Right ventricle myocardium inferior (tissue), 1 donor: ENCODE measurements around the gene C9orf50. TPM values are rescaled to one million over a fixed set of nuclear protein-coding genes. Genes with fewer than 3 reads are reported as not detected.
A peak's percentile ranks its signal among the peaks of the same experiment; 100 is the strongest.

Experiments
- ATAC-seq: fragments of 200-7000 bp; cut with Tn5 transposase; one replicate; pipeline ENCODE4 v1.9.1; 2020; ENCODE audit warnings: mild to moderate bottlenecking, moderate library complexity
- DNase-seq: peaks from one replicate; pipeline ENCODE4 v3.0.0; 2021; ENCODE audit errors: missing footprints
- intact Hi-C: fragments of 100-400 bp; cut with DNase I; formaldehyde crosslinking; loops from one replicate; pipeline ENCODE4 v1.11.0; 2022
- total RNA-seq: library from RNA; stranded (reverse); fragmentation: NEBNext Ultra II Directional; extraction: Animal tissue kit (Norgen Biotek cat#: 25700); gene quantifications from one replicate; pipeline ENCODE4 v1.2.1, GENCODE V29; 2021
- donor health status: DM: no; HTN: yes; CAD: no; lungs with severe emphysema.

C9orf50 gene
- total RNA-seq, 1 donor from 2014 or later = not detected

- intact Hi-C loops = no loop called here
These were observed 53.6 kb downstream of the C9orf50 start for GRCh38 chr9:129567329-129567728.

GRCh38 chr9:129566563-129567266 is 54.2 kb downstream of the C9orf50 start:
- peak; percentile 50 for DNase-seq

More at GRCh38 chr9:129567329-129567728, 53.6 kb downstream of the C9orf50 start:
- peak; percentile 9 for DNase-seq
- ATAC-seq = no peak

GRCh38 chr9:129562917-129563316 is 58.0 kb downstream of the C9orf50 start:
- DNase-seq = no peak
- intact Hi-C loops = no loop called here
- no peak for ATAC-seq

More at GRCh38 chr9:129566563-129567266, 54.2 kb downstream of the C9orf50 start:
- intact Hi-C loops = no loop called here
- no peak for ATAC-seq

- ATAC-seq (no peak), DNase-seq (peak; percentile 15)
- intact Hi-C loops = no loop called here
These were observed 58.4 kb downstream of the C9orf50 start for GRCh38 chr9:129562514-129562913.

Other genes starting within 250 kb of the C9orf50 start
- 72.1 TPM for gene NTMT1, start 5.1 kb upstream of the C9orf50 start, total RNA-seq
- gene ASB6, start 21.1 kb upstream of the C9orf50 start, total RNA-seq = 9.3 TPM
- 0.54 TPM for gene PRRX2, start 44.5 kb upstream of the C9orf50 start, total RNA-seq
- 4.8 TPM for gene PTGES, start 131.9 kb upstream of the C9orf50 start, total RNA-seq
- gene TOR1B, start 182.1 kb upstream of the C9orf50 start, total RNA-seq = 10.5 TPM
- gene TOR1A, start 203.0 kb upstream of the C9orf50 start, total RNA-seq = 12.2 TPM
- gene C9orf78, start 214.2 kb upstream of the C9orf50 start, total RNA-seq = 32.0 TPM
- gene USP20, start 214.4 kb upstream of the C9orf50 start, total RNA-seq = 14.0 TPM